DMS79 (cell line): ENCODE results near the gene DZIP1.
A peak's percentile ranks its signal among the peaks of the same experiment; 100 is the strongest.
"Not testable (repeated sequence)": the region's sequence is repeated elsewhere in the genome, so short reads cannot be mapped to it uniquely, and the experiment has no call there.

Experiments used
- DNase-seq: peaks from one replicate; lab custom pipeline; 2025; lab: John Stamatoyannopoulos, UW

DZIP1 gene

GRCh38 chr13:95644601-95645052, at the start of gene DZIP1:
Gene DZIP1, minus strand, starts transcription at chr13:95644706. Its CDS starts 2,677 bp downstream, at chr13:95642029.
- peak; percentile 90 for DNase-seq

GRCh38 chr13:95690986-95691385, 46.5 kb upstream of the DZIP1 start:
- DNase-seq: not testable (repeated sequence)

- DNase-seq: no peak
These were observed 45.0 kb upstream of the DZIP1 start for GRCh38 chr13:95689582-95689926.

- DNase-seq: not testable (repeated sequence)
These were observed 40.5 kb upstream of the DZIP1 start for GRCh38 chr13:95684960-95685359.

GRCh38 chr13:95684418-95684817, 39.9 kb upstream of the DZIP1 start:
- no peak for DNase-seq

- DNase-seq: no peak
These were observed 35.2 kb upstream of the DZIP1 start for GRCh38 chr13:95679722-95680121.

- no peak for DNase-seq
These were observed 34.5 kb upstream of the DZIP1 start for GRCh38 chr13:95678967-95679366.

GRCh38 chr13:95677564-95678266, 33.2 kb upstream of the DZIP1 start:
- DNase-seq: peak; percentile 14

GRCh38 chr13:95676762-95677563, 32.5 kb upstream of the DZIP1 start, which contains the start of gene DNAJC3:
Gene DNAJC3, plus strand, starts transcription at chr13:95677139. Its CDS starts 117 bp downstream, at chr13:95677256.
- peak; percentile 99 for DNase-seq

- peak; percentile 75 for DNase-seq
These were observed 31.7 kb upstream of the DZIP1 start for GRCh38 chr13:95676105-95676761.

GRCh38 chr13:95671597-95671996, 27.1 kb upstream of the DZIP1 start:
- no peak for DNase-seq

GRCh38 chr13:95667235-95667634, 22.7 kb upstream of the DZIP1 start:
- DNase-seq: not testable (repeated sequence)

GRCh38 chr13:95660981-95661581, 16.6 kb upstream of the DZIP1 start:
- peak; percentile 16 for DNase-seq

GRCh38 chr13:95659500-95659899, 15.0 kb upstream of the DZIP1 start:
- DNase-seq: no peak

GRCh38 chr13:95656386-95657015, 12.0 kb upstream of the DZIP1 start:
- DNase-seq: no peak

GRCh38 chr13:95652821-95653220, 8.3 kb upstream of the DZIP1 start:
- DNase-seq: no peak

GRCh38 chr13:95652244-95652764, 7.8 kb upstream of the DZIP1 start:
- DNase-seq: no peak

GRCh38 chr13:95650696-95651095, 6.2 kb upstream of the DZIP1 start:
- DNase-seq: no peak

- DNase-seq: no peak
These were observed 2.8 kb upstream of the DZIP1 start for GRCh38 chr13:95647321-95647720.

GRCh38 chr13:95643936-95644598, 439 bp downstream of the DZIP1 start:
- peak; percentile 54 for DNase-seq

- DNase-seq: peak; percentile 40
These were observed 953 bp downstream of the DZIP1 start for GRCh38 chr13:95643571-95643935.
